HepG2 (cell line): ENCODE results near the gene SULT1C4. TPM values are rescaled to one million over a fixed set of nuclear protein-coding genes. Genes with fewer than 3 reads are reported as not detected.

Experiments used
- ATAC-seq: fragments of 200-7000 bp; cut with Tn5 transposase; 3 replicates; pipeline ENCODE4 v1.9.1; 2020; ENCODE audit warnings: mild to moderate bottlenecking, moderate library complexity
- BruUV-seq: library from RNA; stranded (reverse); fragments of 400-500 nt; replicated peaks from 2 replicates; lab custom pipeline; 2021; lab: Mats Ljungman, UMichigan
- CTCF ChIA-PET: fragments of 300-600 bp; formaldehyde crosslinking; extraction: SDS; loops from one replicate; lab custom pipeline; 2021; ENCODE audit warnings: low total read pairs, inconsistent platforms, low intra/inter-chr PET ratio; lab: Yijun Ruan, JAX
- POLR2A ChIA-PET: fragments of 350-600 bp; sonication (Branson Sonifier 250); formaldehyde crosslinking; loops from one replicate; lab custom pipeline; 2020; ENCODE audit warnings: antibody characterized with exemption, inconsistent platforms; lab: Yijun Ruan, JAX
- DNase-seq: peaks from one replicate; pipeline ENCODE4 v3.0.0-alpha.2; 2015; ENCODE audit warnings: low spot score
- FAIRE-seq: peaks from 3 replicates; lab custom pipeline; 2011; peaks lifted over from hg19 to GRCh38; lab: Jason Lieb, UNC
- H2AFZ ChIP-seq: one replicate; pipeline ENCODE4 v1.6.1; 2011; ENCODE audit warnings: low read length, inconsistent platforms
- H3K27ac ChIP-seq: fragments of 300-600 bp; 3 replicates; pipeline ENCODE4 v1.8.0; 2011; ENCODE audit warnings: mixed run types, mild to moderate bottlenecking, mixed read lengths, low read length, inconsistent platforms; ENCODE audit not compliant: insufficient read depth; ENCODE audit errors: extremely low read length
- H3K27me3 ChIP-seq, 2 experiments: fragments of 200-600 bp in 1 of 2; 2 replicates in 1 of 2; 3 replicates in 1 of 2; pipeline versions ENCODE4 v1.6.0 to v1.8.0; 2011; ENCODE audit warnings: low read length in 2 of 2, mild to moderate bottlenecking in 2 of 2, moderate library complexity in 2 of 2, inconsistent platforms in 1 of 2; ENCODE audit not compliant: insufficient read depth in 2 of 2, control insufficient read depth in 1 of 2
- H3K36me3 ChIP-seq, 2 experiments: fragments of 200-600 bp in 1 of 2; replicated peaks in 1 of 2; 2 replicates in 1 of 2; 3 replicates in 1 of 2; pipeline versions ENCODE4 v1.5.1 to v1.8.0; 2011; ENCODE audit warnings: low read length in 2 of 2, inconsistent platforms in 1 of 2; ENCODE audit not compliant: insufficient read depth in 2 of 2, control insufficient read depth in 1 of 2
- H3K4me1 ChIP-seq: 2 replicates; pipeline ENCODE4 v1.5.1; 2012; ENCODE audit warnings: low read length, inconsistent platforms; ENCODE audit not compliant: insufficient read depth
- H3K4me2 ChIP-seq: 2 replicates; pipeline ENCODE4 v1.6.0; 2011; ENCODE audit warnings: low read depth, low read length, inconsistent platforms
- H3K4me3 ChIP-seq, 3 experiments: fragments of 200-600 bp in 1 of 3; sonication (generic), shearing (Covaris generic) in 1 of 3; replicated peaks in 1 of 3; 2 replicates each; pipeline ENCODE4 v1.5.1; 2011 to 2016; ENCODE audit warnings: low read length in 3 of 3, inconsistent platforms in 2 of 3, low read depth in 2 of 3, mild to moderate bottlenecking in 2 of 3, control low read depth in 1 of 3, mixed read lengths in 1 of 3; ENCODE audit not compliant: insufficient read depth in 1 of 3
- H3K79me2 ChIP-seq: one replicate; pipeline ENCODE4 v1.6.1; 2011; ENCODE audit warnings: low read length, inconsistent platforms; ENCODE audit not compliant: insufficient read depth
- H3K9ac ChIP-seq: 2 replicates; pipeline ENCODE4 v1.6.0; 2011; ENCODE audit warnings: mild to moderate bottlenecking, low read depth, low read length, inconsistent platforms; ENCODE audit not compliant: insufficient read depth
- H3K9me3 ChIP-seq: 2 replicates; pipeline ENCODE4 v1.5.1; 2012; ENCODE audit warnings: mild to moderate bottlenecking, low read length
- H4K20me1 ChIP-seq: 2 replicates; pipeline ENCODE4 v1.6.0; 2011; ENCODE audit warnings: inconsistent platforms, mild to moderate bottlenecking, low read length, moderate library complexity; ENCODE audit not compliant: insufficient read depth
- MAFF ChIP-seq: IDR thresholded peaks from 2 replicates; pipeline ENCODE4 v1.6.1; 2011; ENCODE audit warnings: low read depth, low read length, improper control_type of control experiment
- MAFK ChIP-seq, 2 experiments: IDR thresholded peaks in 1 of 2; conservative IDR thresholded peaks in 1 of 2; 2 replicates each; pipeline ENCODE4 v1.6.1; 2011; ENCODE audit warnings: improper control_type of control experiment in 2 of 2, low read length in 2 of 2
- MYC ChIP-seq: sonication (generic); formaldehyde crosslinking; IDR thresholded peaks from 2 replicates; pipeline ENCODE4 v1.9.0; 2021; ENCODE audit warnings: missing genetic modification reagents, borderline replicate concordance
- ZNF136 ChIP-seq: sonication (generic); formaldehyde crosslinking; IDR thresholded peaks from 2 replicates; pipeline ENCODE4 v1.8.1; 2022; ENCODE audit warnings: low read depth, mild to moderate bottlenecking, moderate library complexity, missing genetic modification reagents
- WGBS: methylation state at CpG from one replicate; pipeline ENCODE4 v1.1.6; 2017; ENCODE audit warnings: low lambda C conversion rate; 5-methylcytosine and 5-hydroxymethylcytosine counted together
- in situ Hi-C: cut with HindIII; loops from 2 replicates; pipeline ENCODE4 v1.10.0; 2017; ENCODE audit warnings: low pct_unique_long_range_greater_than_20kb; ENCODE audit not compliant: extremely low pct_ligation_motif_present
- intact Hi-C: fragments of 100-400 bp; cut with micrococcal nuclease; formaldehyde crosslinking; loops from one replicate; pipeline ENCODE4 v1.10.0; 2022; ENCODE audit not compliant: unreplicated experiment
- polyA plus RNA-seq, 8 experiments: library from polyadenylated mRNA; depleted of rRNA in 3 of 8; stranded (reverse) in 7 of 8; unstranded in 1 of 8; fragments of >200 nt; fragmentation: Illumina TruSeq in 4 of 8; extraction: Trizol in 4 of 8; gene quantifications; 2 replicates each; pipeline versions ENCODE4 v1.2.1 to v1.2.3, GENCODE V29; 2011 to 2016; ENCODE audit warnings: low read depth in 4 of 8, missing spikeins in 1 of 8, mixed read lengths in 1 of 8; ENCODE audit not compliant: insufficient read depth in 1 of 8
- total RNA-seq, 5 experiments: library from RNA; depleted of rRNA; stranded (reverse); fragments of >200 nt; fragmentation: Illumina TruSeq; extraction: Trizol; gene quantifications; 2 replicates each; pipeline ENCODE4 v1.2.3, GENCODE V29; 2016; ENCODE audit warnings: low read depth in 1 of 5
- TF ChIP-seq, protein P1 (sequence below): sonication (generic); formaldehyde crosslinking; IDR thresholded peaks from 2 replicates; pipeline ENCODE4 v1.5.1; 2020; ENCODE audit warnings: mild to moderate bottlenecking, moderate library complexity, missing genetic modification reagents

SULT1C4 gene
- total and polyA plus RNA-seq, 2 of the 13 experiments (the other 11 are each of a cell fraction or from before 2014, with no cell fraction given) = 1.3 to 8.6 TPM

DNA sequence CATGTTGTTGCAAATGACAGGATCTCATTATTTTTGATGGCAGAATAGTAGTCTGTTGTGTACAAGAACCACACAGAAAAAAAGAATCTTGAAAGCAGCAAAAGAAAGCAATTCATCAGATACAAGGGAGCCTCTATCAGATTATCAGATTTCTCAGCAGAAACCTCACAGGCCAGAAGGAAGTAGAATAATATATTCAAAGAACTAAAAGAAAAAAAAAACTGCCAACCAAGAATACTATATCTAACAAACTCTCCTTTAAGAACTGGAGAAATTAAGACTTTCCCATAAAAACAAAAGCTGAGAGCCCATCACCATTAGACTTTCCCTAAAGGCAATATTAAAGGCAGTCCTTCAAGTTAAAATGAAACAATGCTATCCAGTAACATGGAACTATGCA lies 15.4 kb downstream of the SULT1C4 start:
- ATAC-seq = no peak
- ChIA-PET POLR2A (no interaction called here), CTCF (no interaction called here)
- in situ Hi-C loops = no loop called here
- no peak overlapping the region for H3K4me3 ChIP-seq
- no peak overlapping the region for H3K9ac ChIP-seq
- H3K9me3 ChIP-seq = peaks cover 10% of the 10 kb centered on the region
- peak; percentile 83; the same call in 1 of the 2 replicates for TF ChIP-seq ZNF136 (CRISPR knock-in tag)
- TF ChIP-seq, protein P1, sequence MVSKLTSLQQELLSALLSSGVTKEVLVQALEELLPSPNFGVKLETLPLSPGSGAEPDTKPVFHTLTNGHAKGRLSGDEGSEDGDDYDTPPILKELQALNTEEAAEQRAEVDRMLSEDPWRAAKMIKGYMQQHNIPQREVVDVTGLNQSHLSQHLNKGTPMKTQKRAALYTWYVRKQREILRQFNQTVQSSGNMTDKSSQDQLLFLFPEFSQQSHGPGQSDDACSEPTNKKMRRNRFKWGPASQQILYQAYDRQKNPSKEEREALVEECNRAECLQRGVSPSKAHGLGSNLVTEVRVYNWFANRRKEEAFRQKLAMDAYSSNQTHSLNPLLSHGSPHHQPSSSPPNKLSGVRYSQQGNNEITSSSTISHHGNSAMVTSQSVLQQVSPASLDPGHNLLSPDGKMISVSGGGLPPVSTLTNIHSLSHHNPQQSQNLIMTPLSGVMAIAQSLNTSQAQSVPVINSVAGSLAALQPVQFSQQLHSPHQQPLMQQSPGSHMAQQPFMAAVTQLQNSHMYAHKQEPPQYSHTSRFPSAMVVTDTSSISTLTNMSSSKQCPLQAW = no peak
- TF ChIP-seq, all 625 proteins: peak for 1
- FAIRE-seq = no peak
- no peak overlapping the region for H2AFZ ChIP-seq
- BruUV-seq = no TSS peak
- H3K27me3 ChIP-seq = no peaks in the 10 kb centered on the region
- H3K27ac ChIP-seq = no peak overlapping the region
- DNase-seq = no peak
- intact Hi-C loops = loop anchor here (10.0 kb wide), 1 partner anchor 178 kb away; no protein-coding TSS in a partner anchor
- peaks cover 8% of the 10 kb centered on the region for H3K4me1 ChIP-seq
- no peaks in the 10 kb centered on the region for H4K20me1 ChIP-seq
- H3K36me3 ChIP-seq = no peaks in the 10 kb centered on the region
- H3K79me2 ChIP-seq = no peaks in the 10 kb centered on the region
- H3K4me2 ChIP-seq = no peak overlapping the region

DNA sequence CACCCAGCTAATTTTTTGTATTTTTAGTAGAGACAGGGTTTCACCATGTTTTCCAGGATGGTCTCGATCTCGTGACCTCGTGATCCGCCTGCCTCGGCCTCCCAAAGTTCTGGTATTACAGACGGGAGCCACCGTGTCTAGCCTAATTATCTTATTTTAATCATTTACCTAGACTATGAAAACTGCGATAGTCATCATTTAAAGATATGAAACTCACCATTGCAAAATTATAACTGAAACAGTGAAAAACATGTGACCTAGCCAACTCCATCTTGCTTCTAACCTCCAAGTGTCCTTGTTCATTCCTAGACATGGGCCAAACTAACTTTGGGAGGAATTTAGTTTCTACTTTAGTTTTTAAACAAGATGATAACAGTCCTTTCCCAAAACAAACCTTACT lies 17.4 kb downstream of the SULT1C4 start:
- DNase-seq = no peak
- no peaks in the 10 kb centered on the region for H3K36me3 ChIP-seq
- no TSS peak for BruUV-seq
- H3K9me3 ChIP-seq = peaks cover 10% of the 10 kb centered on the region
- 83% methylated on average over 8 of the region's 8 CpGs for WGBS
- TF ChIP-seq MYC (CRISPR knock-in tag) (no peak), MAFK (conservative IDR thresholded peaks at IDR 0.05 in 1 of 2, IDR thresholded peaks at IDR 0.05 in 1 of 2; ENCODE audit: low read length in 2 of 2) (peak; percentile 21 to 73; a peak in 2 of 4 replicates), MAFF (peak; percentile 54; the same call in 1 of the 2 replicates)
- TF ChIP-seq, all 625 proteins: peak for 2
- CTCF ChIA-PET = interaction anchor here (2.2 kb wide), 1 partner anchor 189 kb away, joined by 11 read pairs; no protein-coding TSS in a partner anchor
- no peak overlapping the region for H3K4me2 ChIP-seq
- H3K27me3 ChIP-seq = no peaks in the 10 kb centered on the region
- no peaks in the 10 kb centered on the region for H4K20me1 ChIP-seq
- FAIRE-seq (no peak), ATAC-seq (no peak)
- in situ Hi-C loops = no loop called here
- POLR2A ChIA-PET = no interaction called here
- peaks cover 8% of the 10 kb centered on the region for H3K4me1 ChIP-seq
- no peak overlapping the region for H3K4me3 ChIP-seq
- H3K27ac ChIP-seq = no peak overlapping the region
- no peak overlapping the region for H3K9ac ChIP-seq
- intact Hi-C loops = loop anchor here (10.0 kb wide), 1 partner anchor 180 kb away; no protein-coding TSS in a partner anchor
- H3K79me2 ChIP-seq = no peaks in the 10 kb centered on the region
- no peak overlapping the region for H2AFZ ChIP-seq
